IMR-90 (cell line): ENCODE results near the gene CCDC74A. TPM values are rescaled to one million over a fixed set of nuclear protein-coding genes. Genes with fewer than 3 reads are reported as not detected.

Experiments
- ATAC-seq: fragments of 200-7000 bp; cut with Tn5 transposase; 2 replicates; pipeline ENCODE4 v1.9.1; 2020; ENCODE audit warnings: low read depth, mild to moderate bottlenecking, moderate library complexity
- BruUV-seq: library from RNA; stranded (reverse); fragments of 400-500 nt; replicated peaks from 2 replicates; lab custom pipeline; 2021; lab: Mats Ljungman, UMichigan
- CTCF ChIA-PET: fragments of 300-600 bp; formaldehyde crosslinking; extraction: SDS; loops from one replicate; lab custom pipeline; 2021; ENCODE audit warnings: antibody characterized with exemption; lab: Yijun Ruan, JAX
- POLR2A ChIA-PET: fragments of 300-600 bp; sonication (Branson Sonifier 250); formaldehyde crosslinking; loops from one replicate; lab custom pipeline; 2022; ENCODE audit warnings: antibody characterized with exemption; ENCODE audit not compliant: unreplicated experiment; lab: Charles Lee
- DNase-seq: peaks from one replicate; pipeline ENCODE4 v3.0.0; 2013
- H2AFZ ChIP-seq: replicated peaks from 2 replicates; pipeline ENCODE3; 2013; ENCODE audit warnings: low read length, mild to moderate bottlenecking; ENCODE audit not compliant: poor library complexity
- H2AK5ac ChIP-seq: 2 replicates; pipeline ENCODE4 v1.6.1; 2013; ENCODE audit warnings: low read depth, low read length, inconsistent platforms
- H2AK9ac ChIP-seq: replicated peaks from 2 replicates; pipeline ENCODE3; 2013; ENCODE audit warnings: mild to moderate bottlenecking, low read depth, low read length, moderate library complexity; ENCODE audit not compliant: poor library complexity
- H2BK120ac ChIP-seq: 2 replicates; pipeline ENCODE4 v1.6.1; 2013; ENCODE audit warnings: low read depth, low read length, inconsistent platforms
- H2BK15ac ChIP-seq: 3 replicates; pipeline ENCODE4 v1.6.1; 2013; ENCODE audit warnings: low read depth, low read length, inconsistent platforms
- H2BK20ac ChIP-seq: 2 replicates; pipeline ENCODE4 v1.6.1; 2013; ENCODE audit warnings: low read depth, mild to moderate bottlenecking, inconsistent platforms, low read length, moderate library complexity
- H2BK5ac ChIP-seq: 2 replicates; pipeline ENCODE4 v1.6.1; 2013; ENCODE audit warnings: mild to moderate bottlenecking, low read depth, low read length, inconsistent platforms; ENCODE audit not compliant: poor library complexity, severe bottlenecking
- H3K14ac ChIP-seq: replicated peaks from 2 replicates; pipeline ENCODE4 v1.6.1; 2013; ENCODE audit warnings: low read depth, low read length, inconsistent platforms
- H3K18ac ChIP-seq: 2 replicates; pipeline ENCODE4 v1.6.1; 2013; ENCODE audit warnings: low read depth, low read length, control low read depth
- H3K23ac ChIP-seq: 2 replicates; pipeline ENCODE4 v1.6.1; 2013; ENCODE audit warnings: low read depth, low read length, inconsistent platforms
- H3K27ac ChIP-seq: 2 replicates; pipeline ENCODE4 v1.5.1; 2013; ENCODE audit warnings: mild to moderate bottlenecking, control low read depth, low read length; ENCODE audit not compliant: insufficient read depth
- H3K27me3 ChIP-seq: 2 replicates; pipeline ENCODE4 v1.6.1; 2013; ENCODE audit warnings: low read length; ENCODE audit not compliant: control insufficient read depth, insufficient read depth
- H3K36me3 ChIP-seq: 2 replicates; pipeline ENCODE4 v1.6.1; 2013; ENCODE audit warnings: low read length, mixed read lengths; ENCODE audit not compliant: control insufficient read depth, insufficient read depth
- H3K4ac ChIP-seq: 2 replicates; pipeline ENCODE4 v1.6.1; 2013; ENCODE audit warnings: low read depth, low read length, inconsistent platforms
- H3K4me1 ChIP-seq: 2 replicates; pipeline ENCODE4 v1.6.1; 2013; ENCODE audit warnings: low read length, mixed read lengths; ENCODE audit not compliant: control insufficient read depth, insufficient read depth
- H3K4me2 ChIP-seq: 2 replicates; pipeline ENCODE4 v1.6.1; 2013; ENCODE audit warnings: low read depth, mild to moderate bottlenecking, control low read depth, low read length, moderate library complexity
- H3K4me3 ChIP-seq: 2 replicates; pipeline ENCODE4 v1.5.1; 2013; ENCODE audit warnings: low read depth, mild to moderate bottlenecking, control low read depth, low read length, moderate library complexity; ENCODE audit not compliant: insufficient read depth
- H3K56ac ChIP-seq: 2 replicates; pipeline ENCODE4 v1.6.1; 2013; ENCODE audit warnings: low read length, inconsistent platforms; ENCODE audit not compliant: insufficient read depth; ENCODE audit errors: extremely low read depth
- H3K79me1 ChIP-seq, 2 experiments: 2 replicates each; pipeline ENCODE4 v1.6.1; 2013; ENCODE audit warnings: low read length in 2 of 2, inconsistent platforms in 1 of 2, low read depth in 1 of 2
- H3K9ac ChIP-seq: 2 replicates; pipeline ENCODE4 v1.6.1; 2013; ENCODE audit warnings: low read depth, low read length, control low read depth
- H3K9me1 ChIP-seq: 2 replicates; pipeline ENCODE4 v1.6.1; 2013; ENCODE audit warnings: low read length, inconsistent platforms; ENCODE audit not compliant: insufficient read depth
- H3K9me3 ChIP-seq: 2 replicates; pipeline ENCODE4 v1.6.1; 2013; ENCODE audit warnings: low read length; ENCODE audit not compliant: control insufficient read depth, insufficient read depth
- H4K20me1 ChIP-seq: 2 replicates; pipeline ENCODE4 v1.6.1; 2013; ENCODE audit warnings: low read length, inconsistent platforms; ENCODE audit not compliant: insufficient read depth
- H4K5ac ChIP-seq: 2 replicates; pipeline ENCODE4 v1.6.1; 2013; ENCODE audit warnings: mild to moderate bottlenecking, low read depth, low read length, control low read depth
- H4K8ac ChIP-seq, 2 experiments: 2 replicates each; pipeline ENCODE4 v1.6.1; 2013; ENCODE audit warnings: low read depth in 2 of 2, low read length in 2 of 2, control low read depth in 1 of 2, inconsistent platforms in 1 of 2
- H4K91ac ChIP-seq: 2 replicates; pipeline ENCODE4 v1.6.1; 2013; ENCODE audit warnings: low read depth, low read length, inconsistent platforms; ENCODE audit not compliant: insufficient read depth
- FOS ChIP-seq: fragments of 150-350 bp; IDR thresholded peaks from 2 replicates; pipeline ENCODE4 v1.6.1; 2016; ENCODE audit warnings: low read depth, low read length
- NFE2L2 ChIP-seq: fragments of 150-350 bp; IDR thresholded peaks from 2 replicates; pipeline ENCODE4 v1.6.1; 2016; ENCODE audit warnings: low read depth, mild to moderate bottlenecking, low read length
- WGBS, 2 experiments: methylation state at CpG; one replicate each; pipeline versions ENCODE4 v1.1.5 to v1.1.7; 2013; ENCODE audit warnings: missing lambda C conversion rate in 2 of 2; ENCODE audit not compliant: insufficient read length in 1 of 2; ENCODE audit errors: extremely low coverage in 2 of 2; 5-methylcytosine and 5-hydroxymethylcytosine counted together
- dilution Hi-C: fragments of 300-500 bp; cut with HindIII; formaldehyde crosslinking; loops from one replicate; pipeline ENCODE4 v1.14.3; 2018; ENCODE audit warnings: low sequenced_read_pairs; ENCODE audit not compliant: unreplicated experiment
- in situ Hi-C: fragments of 300-500 bp; cut with MboI; formaldehyde crosslinking; loops from 3 replicates; pipeline ENCODE4 v1.14.3; 2019; ENCODE audit warnings: low sequenced_read_pairs, inconsistent platforms, mixed read lengths
- intact Hi-C: fragments of 100-400 bp; cut with micrococcal nuclease; formaldehyde crosslinking; loops from 2 replicates; pipeline ENCODE4 v1.10.0; 2022
- polyA plus RNA-seq, 3 experiments: library from polyadenylated mRNA; depleted of rRNA; stranded (reverse); fragments of >200 nt; gene quantifications; 2 replicates each; pipeline ENCODE4 v1.2.3, GENCODE V29; 2012; ENCODE audit warnings: low replicate concordance in 1 of 3
- total RNA-seq: library from RNA; depleted of rRNA; stranded (reverse); fragments of >200 nt; gene quantifications from 2 replicates; pipeline ENCODE4 v1.2.3, GENCODE V29; 2012
- TF ChIP-seq, protein P1 (sequence below): fragments of 150-350 bp; IDR thresholded peaks from 2 replicates; pipeline ENCODE4 v1.6.1; 2016; ENCODE audit warnings: low read depth, mild to moderate bottlenecking, low read length, moderate library complexity, borderline replicate concordance

The CCDC74A gene
- total and polyA plus RNA-seq, 2 of the 4 experiments (the other 2 are of a cell fraction): 3.8 to 11.9 TPM

DNA sequence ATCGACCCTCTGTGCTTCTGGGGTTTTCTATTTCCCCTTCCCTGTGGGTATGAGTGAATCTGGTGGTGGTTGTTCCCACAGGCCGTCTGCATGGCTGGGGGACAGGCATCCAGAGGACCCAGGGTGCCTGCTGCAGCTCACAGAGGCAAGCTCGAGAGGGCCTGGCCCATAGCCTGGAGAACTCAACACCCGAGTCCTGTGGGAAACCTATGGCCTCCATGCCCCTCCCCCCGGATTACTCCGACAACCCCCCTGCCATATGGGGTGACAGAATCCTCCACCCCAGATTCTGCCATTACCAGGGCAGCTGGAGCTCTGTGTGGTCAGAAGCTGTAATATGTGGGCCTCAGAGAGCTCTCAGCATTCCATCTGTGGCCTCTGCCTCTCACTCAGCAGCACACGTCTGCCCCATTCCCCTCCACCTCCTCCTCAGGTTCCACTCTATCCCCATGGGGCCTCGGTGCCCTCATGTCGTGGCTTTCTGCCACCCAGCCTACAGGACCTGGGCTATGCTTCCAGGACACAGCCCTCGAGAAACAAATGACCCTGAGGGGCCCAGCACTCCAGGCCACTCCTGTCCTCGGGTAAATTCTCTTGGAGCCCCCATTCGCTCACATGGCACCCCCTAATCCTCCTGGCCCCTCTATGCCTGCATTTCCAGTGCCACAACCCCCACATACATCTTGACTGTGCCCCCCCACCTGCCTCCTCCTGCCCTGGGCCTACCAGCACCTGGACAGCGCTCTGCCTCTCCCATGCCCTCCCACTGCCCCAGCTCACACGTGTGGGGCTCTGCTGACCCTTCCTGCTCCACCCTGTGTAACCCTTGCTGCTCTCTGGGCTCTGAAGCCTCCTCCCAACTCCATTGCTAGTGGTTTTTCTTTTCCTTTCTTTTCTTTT, 39.1 kb upstream of the CCDC74A start:
- H4K20me1 ChIP-seq: no peaks in the 10 kb centered on the region; the same call in 1 of the 2 replicates
- no peak overlapping the region for H4K91ac ChIP-seq
- intact Hi-C loops (no loop called here), in situ Hi-C loops (no loop called here), dilution Hi-C loops (no loop called here)
- H2BK15ac ChIP-seq: no peak overlapping the region
- no peak overlapping the region for H4K5ac ChIP-seq
- 0 out of 2 replicates have a peak, but pooled peaks cover 2% of the 10 kb centered on the region for H3K4me1 ChIP-seq
- BruUV-seq: no TSS peak
- ChIA-PET CTCF (interaction anchor here (0.6 kb wide), 1 partner anchor 74 kb away, joined by 4 read pairs; no protein-coding TSS in a partner anchor), POLR2A (no interaction called here)
- H3K9me1 ChIP-seq: no peaks in the 10 kb centered on the region
- H2AK9ac ChIP-seq: no peak overlapping the region
- ATAC-seq: no peak
- no peak overlapping the region for H3K23ac ChIP-seq
- no peak overlapping the region for H3K9ac ChIP-seq
- no peak overlapping the region for H3K18ac ChIP-seq
- H3K36me3 ChIP-seq: peaks cover 6% of the 10 kb centered on the region
- WGBS, 2 experiments: 88% methylated on average over 4 of the region's 14 CpGs; no CpG with 5 or more reads in 1 of the 2 experiments
- H2AFZ ChIP-seq: no peak overlapping the region
- no peak overlapping the region for H3K4me2 ChIP-seq
- no peak overlapping the region for H3K14ac ChIP-seq
- no peak overlapping the region for H2BK20ac ChIP-seq
- H3K27ac ChIP-seq: no peak overlapping the region
- H3K4ac ChIP-seq: no peak overlapping the region
- no peaks in the 10 kb centered on the region for H3K27me3 ChIP-seq
- no peak overlapping the region for H2BK120ac ChIP-seq
- H3K56ac ChIP-seq: no peak overlapping the region
- no peaks in the 10 kb centered on the region for H3K9me3 ChIP-seq
- TF ChIP-seq FOS: no peak
- TF ChIP-seq NFE2L2: no peak
- TF ChIP-seq, protein P1, sequence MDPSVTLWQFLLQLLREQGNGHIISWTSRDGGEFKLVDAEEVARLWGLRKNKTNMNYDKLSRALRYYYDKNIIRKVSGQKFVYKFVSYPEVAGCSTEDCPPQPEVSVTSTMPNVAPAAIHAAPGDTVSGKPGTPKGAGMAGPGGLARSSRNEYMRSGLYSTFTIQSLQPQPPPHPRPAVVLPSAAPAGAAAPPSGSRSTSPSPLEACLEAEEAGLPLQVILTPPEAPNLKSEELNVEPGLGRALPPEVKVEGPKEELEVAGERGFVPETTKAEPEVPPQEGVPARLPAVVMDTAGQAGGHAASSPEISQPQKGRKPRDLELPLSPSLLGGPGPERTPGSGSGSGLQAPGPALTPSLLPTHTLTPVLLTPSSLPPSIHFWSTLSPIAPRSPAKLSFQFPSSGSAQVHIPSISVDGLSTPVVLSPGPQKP: no peak
- no peak overlapping the region for H4K8ac ChIP-seq
- no peak overlapping the region for H2AK5ac ChIP-seq
- no peak for DNase-seq
- H3K4me3 ChIP-seq: no peak overlapping the region
- no peak overlapping the region for H2BK5ac ChIP-seq
- H3K79me1 ChIP-seq: peaks cover 0 to 33% of the 10 kb centered on the region in 2 experiments; a peak in 1 of 4 replicates
